GM12891 (cell line): ENCODE measurements around the gene KLHL30.
A peak's percentile ranks its signal among the peaks of the same experiment; 100 is the strongest.

Source experiments
- DNase-seq: peaks from one replicate; pipeline ENCODE4 v3.0.0; 2011; ENCODE audit warnings: low spot score; ENCODE audit not compliant: insufficient read length
- FAIRE-seq: peaks from 2 replicates; lab custom pipeline; 2011; peaks lifted over from hg19 to GRCh38; lab: Jason Lieb, UNC
- PAX5 ChIP-seq: IDR thresholded peaks from 2 replicates; pipeline ENCODE4 v1.6.1; 2011; ENCODE audit warnings: low read length, moderate library complexity, mild to moderate bottlenecking; ENCODE audit not compliant: insufficient read depth, severe bottlenecking
- POLR2A ChIP-seq: IDR thresholded peaks from 2 replicates; pipeline ENCODE4 v1.6.1; 2011; ENCODE audit warnings: low read depth, low read length, control low read depth
- POLR2AphosphoS5 ChIP-seq: IDR thresholded peaks from 2 replicates; pipeline ENCODE4 v1.6.1; 2011; ENCODE audit warnings: low read depth, low read length, control low read depth
- POU2F2 ChIP-seq: IDR thresholded peaks from 2 replicates; pipeline ENCODE4 v1.6.1; 2011; ENCODE audit warnings: low read depth, mild to moderate bottlenecking, control low read depth, low read length, moderate library complexity
- SPI1 ChIP-seq: IDR thresholded peaks from 2 replicates; pipeline ENCODE4 v1.6.1; 2011; ENCODE audit warnings: low read depth, low read length, control low read depth
- TAF1 ChIP-seq: IDR thresholded peaks from 2 replicates; pipeline ENCODE4 v1.6.1; 2011; ENCODE audit warnings: low read depth, low read length, control low read depth

KLHL30 gene

GRCh38 chr2:238125127-238125885, 13.2 kb upstream of the KLHL30 start:
- TF ChIP-seq SPI1, result no peak
- no peak for TF ChIP-seq POLR2A
- TF ChIP-seq TAF1, result no peak
- no peak for TF ChIP-seq PAX5
- no peak for TF ChIP-seq POLR2AphosphoS5
- no peak for TF ChIP-seq POU2F2
- DNase-seq (no peak), FAIRE-seq (no peak)

GRCh38 chr2:238126338-238126737, 12.1 kb upstream of the KLHL30 start:
- FAIRE-seq (peak; percentile 94), DNase-seq (no peak)
- TF ChIP-seq POLR2A, result no peak
- TF ChIP-seq PAX5, result no peak
- no peak for TF ChIP-seq POU2F2
- no peak for TF ChIP-seq TAF1
- TF ChIP-seq SPI1, result no peak
- no peak for TF ChIP-seq POLR2AphosphoS5

- DNase-seq, result no peak
- TF ChIP-seq PAX5, result no peak
- no peak for TF ChIP-seq POLR2A
- no peak for TF ChIP-seq SPI1
- no peak for TF ChIP-seq POLR2AphosphoS5
- TF ChIP-seq TAF1, result no peak
- no peak for TF ChIP-seq POU2F2
- no peak for FAIRE-seq
Observed at GRCh38 chr2:238126775-238127164, 11.7 kb upstream of the KLHL30 start.

- DNase-seq (no peak), FAIRE-seq (no peak)
- no peak for TF ChIP-seq SPI1
- TF ChIP-seq TAF1, result no peak
- TF ChIP-seq PAX5, result no peak
- TF ChIP-seq POLR2A, result no peak
- TF ChIP-seq POLR2AphosphoS5, result no peak
- TF ChIP-seq POU2F2, result no peak
Observed at GRCh38 chr2:238127165-238128060, 11.1 kb upstream of the KLHL30 start.

- DNase-seq (no peak), FAIRE-seq (no peak)
- no peak for TF ChIP-seq SPI1
- no peak for TF ChIP-seq POLR2A
- TF ChIP-seq PAX5, result no peak
- TF ChIP-seq TAF1, result no peak
- no peak for TF ChIP-seq POU2F2
- TF ChIP-seq POLR2AphosphoS5, result no peak
Observed at GRCh38 chr2:238128061-238128440, 10.4 kb upstream of the KLHL30 start.

- DNase-seq, result no peak
- FAIRE-seq, result no peak
- TF ChIP-seq SPI1 (no peak), PAX5 (no peak), POLR2A (no peak), POLR2AphosphoS5 (no peak), TAF1 (no peak), POU2F2 (no peak)
Observed at GRCh38 chr2:238128534-238129001, 9.9 kb upstream of the KLHL30 start.

GRCh38 chr2:238129166-238130010, 9.1 kb upstream of the KLHL30 start:
- TF ChIP-seq POLR2A (no peak), PAX5 (no peak), POU2F2 (no peak), POLR2AphosphoS5 (no peak), SPI1 (no peak)
- FAIRE-seq (no peak), DNase-seq (no peak)

- DNase-seq (no peak), FAIRE-seq (no peak)
- TF ChIP-seq SPI1 (no peak), POLR2AphosphoS5 (no peak), TAF1 (no peak), POU2F2 (no peak), PAX5 (no peak), POLR2A (no peak)
Observed at GRCh38 chr2:238130111-238130695, 8.3 kb upstream of the KLHL30 start.
